Activated T-helper 2 cell treated with anti-CD3 and anti-CD28 coated beads, Interferon-gamma antibody, Interleukin-2, Interleukin-4, amounts not matched to agents 10 μg/mL and 5 μg/mL and 100 μg/mL, durations not matched to agents 14 hours and 24 hours and 36 hours (primary cell): ENCODE measurements around the gene STT3B. TPM values are rescaled to one million over a fixed set of nuclear protein-coding genes. Genes with fewer than 3 reads are reported as not detected.

ENCODE experiments used
- DNase-seq: peaks from one replicate; pipeline ENCODE4 v3.0.0; 2021; ENCODE audit warnings: low spot score
- H3K27ac Mint-ChIP-seq: one replicate; pipeline ENCODE4 v1.8.0; 2021; ENCODE audit warnings: mixed read lengths
- H3K27me3 Mint-ChIP-seq: one replicate; pipeline ENCODE4 v1.8.0; 2021; ENCODE audit warnings: low read depth, mixed read lengths
- H3K36me3 Mint-ChIP-seq: one replicate; pipeline ENCODE4 v1.8.0; 2021; ENCODE audit warnings: low read depth, mixed read lengths
- H3K4me1 Mint-ChIP-seq: one replicate; pipeline ENCODE4 v1.8.0; 2021; ENCODE audit warnings: low read depth, mixed read lengths
- H3K4me3 Mint-ChIP-seq: one replicate; pipeline ENCODE4 v1.8.0; 2021; ENCODE audit warnings: low read depth, mild to moderate bottlenecking, moderate library complexity, mixed read lengths
- H3K9me3 Mint-ChIP-seq: one replicate; pipeline ENCODE4 v1.8.0; 2021; ENCODE audit warnings: mixed read lengths
- intact Hi-C: fragments of 100-400 bp; cut with micrococcal nuclease; formaldehyde crosslinking; loops from one replicate; pipeline ENCODE4 v1.15.1; 2023
- total RNA-seq: library from RNA; stranded (reverse); gene quantifications from 2 replicates; pipeline ENCODE4 v1.2.3, GENCODE V29; 2022

STT3B gene
- total RNA-seq, 1 donor from 2014 or later: 114 TPM

GRCh38 chr3:31676556-31676955, 143.8 kb downstream of the STT3B start:
- no peak for DNase-seq
- H3K4me3 Mint-ChIP-seq: no peak overlapping the region
- H3K9me3 Mint-ChIP-seq: no peaks in the 10 kb centered on the region
- no peak overlapping the region for H3K27ac Mint-ChIP-seq
- H3K27me3 Mint-ChIP-seq: no peaks in the 10 kb centered on the region
- intact Hi-C loops: no loop called here
- no peaks in the 10 kb centered on the region for H3K4me1 Mint-ChIP-seq
- H3K36me3 Mint-ChIP-seq: no peaks in the 10 kb centered on the region

- H3K4me1 Mint-ChIP-seq: no peaks in the 10 kb centered on the region
- no peak for DNase-seq
- no peaks in the 10 kb centered on the region for H3K27me3 Mint-ChIP-seq
- intact Hi-C loops: no loop called here
- H3K4me3 Mint-ChIP-seq: no peak overlapping the region
- no peaks in the 10 kb centered on the region for H3K36me3 Mint-ChIP-seq
- no peak overlapping the region for H3K27ac Mint-ChIP-seq
- H3K9me3 Mint-ChIP-seq: no peaks in the 10 kb centered on the region
Observed at GRCh38 chr3:31680072-31680870, 147.5 kb downstream of the STT3B start.
